Hepatocyte (in vitro differentiated cells): Measurements from ENCODE around the gene RANBP3L.

ENCODE experiments used
- CTCF ChIP-seq: fragments of 200-600 bp; sonication (generic); IDR thresholded peaks from 2 replicates; pipeline ENCODE4 v1.5.1; 2016; ENCODE audit warnings: antibody characterized with exemption, mild to moderate bottlenecking; ENCODE audit not compliant: poor library complexity
- EZH2 ChIP-seq: fragments of 200-600 bp; sonication (generic); IDR thresholded peaks from 2 replicates; pipeline ENCODE4 v1.6.1; 2016; ENCODE audit warnings: antibody characterized with exemption, mild to moderate bottlenecking, borderline replicate concordance
- EZH2phosphoT487 ChIP-seq: fragments of 200-600 bp; sonication (generic); IDR thresholded peaks from one replicate; pipeline ENCODE4 v1.6.1; 2018; ENCODE audit warnings: antibody characterized with exemption, mild to moderate bottlenecking, low read depth, moderate library complexity; ENCODE audit not compliant: unreplicated experiment, severe bottlenecking

- TF ChIP-seq CTCF (no peak), EZH2 (no peak), EZH2phosphoT487 (no peak)
Measured at GRCh38 chr5:36297653-36298052, 4.0 kb downstream of the RANBP3L start.
